Measurements from ENCODE around the gene NAV2.
A peak's percentile ranks its signal among the peaks of the same experiment; 100 is the strongest.

The NAV2 gene, protein sequence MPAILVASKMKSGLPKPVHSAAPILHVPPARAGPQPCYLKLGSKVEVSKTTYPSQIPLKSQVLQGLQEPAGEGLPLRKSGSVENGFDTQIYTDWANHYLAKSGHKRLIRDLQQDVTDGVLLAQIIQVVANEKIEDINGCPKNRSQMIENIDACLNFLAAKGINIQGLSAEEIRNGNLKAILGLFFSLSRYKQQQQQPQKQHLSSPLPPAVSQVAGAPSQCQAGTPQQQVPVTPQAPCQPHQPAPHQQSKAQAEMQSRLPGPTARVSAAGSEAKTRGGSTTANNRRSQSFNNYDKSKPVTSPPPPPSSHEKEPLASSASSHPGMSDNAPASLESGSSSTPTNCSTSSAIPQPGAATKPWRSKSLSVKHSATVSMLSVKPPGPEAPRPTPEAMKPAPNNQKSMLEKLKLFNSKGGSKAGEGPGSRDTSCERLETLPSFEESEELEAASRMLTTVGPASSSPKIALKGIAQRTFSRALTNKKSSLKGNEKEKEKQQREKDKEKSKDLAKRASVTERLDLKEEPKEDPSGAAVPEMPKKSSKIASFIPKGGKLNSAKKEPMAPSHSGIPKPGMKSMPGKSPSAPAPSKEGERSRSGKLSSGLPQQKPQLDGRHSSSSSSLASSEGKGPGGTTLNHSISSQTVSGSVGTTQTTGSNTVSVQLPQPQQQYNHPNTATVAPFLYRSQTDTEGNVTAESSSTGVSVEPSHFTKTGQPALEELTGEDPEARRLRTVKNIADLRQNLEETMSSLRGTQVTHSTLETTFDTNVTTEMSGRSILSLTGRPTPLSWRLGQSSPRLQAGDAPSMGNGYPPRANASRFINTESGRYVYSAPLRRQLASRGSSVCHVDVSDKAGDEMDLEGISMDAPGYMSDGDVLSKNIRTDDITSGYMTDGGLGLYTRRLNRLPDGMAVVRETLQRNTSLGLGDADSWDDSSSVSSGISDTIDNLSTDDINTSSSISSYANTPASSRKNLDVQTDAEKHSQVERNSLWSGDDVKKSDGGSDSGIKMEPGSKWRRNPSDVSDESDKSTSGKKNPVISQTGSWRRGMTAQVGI (N-terminal part only)

GRCh38 chr11:19712281-19713195, at the start of gene NAV2:
Gene NAV2 (plus strand): TSS chr11:19712837. CDS start chr11:19713696, 859 bp downstream.
- DNase-seq: peak; percentile 11 to 58 (median 28)

DNA sequence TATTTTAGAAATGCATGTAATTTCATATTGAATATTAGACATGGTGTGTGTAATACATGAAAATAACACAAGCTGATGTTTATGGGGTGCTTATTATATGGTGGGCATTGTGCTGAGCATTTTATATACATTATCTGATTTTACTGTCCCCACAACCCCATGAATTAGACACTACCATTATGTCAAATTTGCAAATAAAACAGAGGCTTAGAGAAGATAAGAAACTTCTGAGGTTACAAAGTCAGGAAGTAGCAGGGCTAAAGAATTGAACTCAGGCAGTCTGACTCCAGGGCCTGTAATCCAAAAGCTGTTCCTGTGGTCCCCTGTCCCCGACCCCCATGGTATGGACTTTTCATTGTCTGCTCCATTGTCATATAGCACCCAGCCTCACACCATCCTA, 49.4 kb upstream of the NAV2 start:
- DNase-seq: no peak

DNA sequence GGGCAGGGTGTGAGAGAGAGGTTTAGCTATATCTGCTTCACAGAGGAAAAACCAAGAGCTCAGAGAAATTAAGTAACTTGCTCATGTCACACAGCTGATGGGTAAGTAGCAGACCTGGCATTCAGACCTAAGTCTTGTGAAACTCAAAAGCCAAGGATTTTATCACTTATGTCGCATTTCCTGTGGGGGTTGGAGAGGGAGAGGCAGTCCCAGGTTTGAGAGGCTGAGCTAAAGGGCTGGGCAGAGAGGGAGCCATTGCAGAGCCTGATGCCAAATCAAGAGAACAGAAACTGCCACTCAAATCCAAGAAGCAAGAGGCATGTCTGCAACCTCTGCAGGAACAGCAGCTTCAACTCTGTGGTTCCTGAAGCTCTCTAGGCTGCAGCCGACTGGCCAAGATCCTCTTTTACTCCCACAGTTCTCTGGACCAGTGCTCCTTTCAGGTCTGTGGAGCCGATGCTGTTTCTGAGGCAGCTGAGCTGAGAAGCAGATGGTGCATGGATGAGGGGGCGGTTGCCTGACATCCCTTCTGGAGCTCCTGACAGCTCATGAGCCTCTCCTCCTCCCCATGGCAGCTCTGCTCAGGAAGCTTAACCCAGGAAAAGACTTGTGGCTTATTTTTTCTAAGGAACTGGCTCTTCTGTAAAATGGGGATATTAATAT, 47.6 kb upstream of the NAV2 start:
- no peak for DNase-seq

DNA sequence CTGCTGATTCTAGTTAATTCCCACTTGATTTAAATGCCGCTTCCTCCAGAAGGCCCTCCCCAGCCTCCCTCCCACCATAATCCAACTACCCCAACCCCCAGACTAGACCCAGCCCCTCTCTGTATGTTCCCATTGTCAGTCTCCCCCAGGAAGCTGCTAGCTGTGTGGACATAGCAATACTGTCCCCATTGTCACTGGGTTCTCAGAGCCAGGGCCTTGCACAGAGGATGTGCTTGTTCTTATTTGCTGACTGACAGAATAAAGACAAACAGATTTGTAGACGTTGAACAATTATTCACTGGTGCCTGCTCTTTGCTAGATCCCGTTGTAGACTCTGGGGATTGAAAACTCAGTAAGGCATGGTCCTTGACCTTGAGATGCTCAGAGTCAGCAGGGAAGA, 45.7 kb upstream of the NAV2 start:
- no peak for DNase-seq

- no peak for DNase-seq
These were observed 43.1 kb upstream of the NAV2 start for GRCh38 chr11:19669511-19669910.

GRCh38 chr11:19670030-19670791, 42.4 kb upstream of the NAV2 start:
- no peak for DNase-seq

DNA sequence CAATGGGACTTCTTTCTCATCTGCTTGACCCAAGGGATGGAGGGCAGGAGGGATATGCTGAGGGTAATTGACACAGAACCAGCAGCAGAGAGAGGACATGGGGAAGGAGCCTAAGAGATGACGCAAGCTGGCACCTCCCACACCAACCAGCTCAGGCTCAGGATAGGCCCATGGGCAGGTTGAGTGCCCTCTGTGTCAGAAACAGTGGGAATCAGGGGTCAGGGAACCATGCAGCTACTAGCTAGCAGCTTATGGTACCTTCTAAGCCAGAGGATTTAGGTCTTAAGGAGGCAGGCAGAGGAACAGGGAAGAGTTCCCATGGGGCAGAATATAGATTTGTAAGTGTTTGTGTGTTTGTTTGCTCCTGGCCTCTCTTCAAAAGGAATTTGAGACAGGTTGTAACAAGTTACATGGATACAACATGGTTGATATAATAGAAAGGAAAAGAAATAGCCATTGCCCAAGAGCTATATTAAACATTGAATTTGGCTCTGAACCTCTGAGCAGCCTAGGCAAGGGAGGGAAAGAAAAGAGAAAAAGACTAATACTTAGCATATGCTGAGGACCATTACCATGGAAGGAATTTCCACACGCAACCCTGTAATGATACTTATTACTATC, 39.9 kb upstream of the NAV2 start:
- DNase-seq: no peak

- DNase-seq: no peak
These were observed 38.5 kb upstream of the NAV2 start for GRCh38 chr11:19673924-19674729.

GRCh38 chr11:19674836-19675235, 37.8 kb upstream of the NAV2 start:
- no peak for DNase-seq

DNA sequence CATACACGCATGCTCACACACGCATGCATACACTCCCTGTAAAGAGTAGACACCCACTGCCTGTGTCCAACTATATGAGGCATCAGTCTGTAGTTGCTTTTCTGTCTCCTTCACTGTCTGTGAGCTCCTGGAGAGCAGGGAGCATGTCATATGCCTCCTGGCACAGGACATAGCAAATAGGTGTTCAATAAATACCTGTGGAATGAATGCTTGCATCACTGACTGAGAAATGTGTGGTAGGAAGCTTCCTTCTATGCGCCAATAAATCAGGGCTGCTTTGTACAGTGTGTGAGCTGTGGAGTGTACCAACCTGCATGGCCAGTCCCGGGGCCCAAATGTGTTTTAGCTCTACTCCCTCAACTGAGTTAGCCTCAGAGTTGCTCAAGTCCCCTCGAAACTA, 37.2 kb upstream of the NAV2 start:
- no peak for DNase-seq

- DNase-seq: no peak
These were observed 35.9 kb upstream of the NAV2 start for GRCh38 chr11:19676475-19677380.

DNA sequence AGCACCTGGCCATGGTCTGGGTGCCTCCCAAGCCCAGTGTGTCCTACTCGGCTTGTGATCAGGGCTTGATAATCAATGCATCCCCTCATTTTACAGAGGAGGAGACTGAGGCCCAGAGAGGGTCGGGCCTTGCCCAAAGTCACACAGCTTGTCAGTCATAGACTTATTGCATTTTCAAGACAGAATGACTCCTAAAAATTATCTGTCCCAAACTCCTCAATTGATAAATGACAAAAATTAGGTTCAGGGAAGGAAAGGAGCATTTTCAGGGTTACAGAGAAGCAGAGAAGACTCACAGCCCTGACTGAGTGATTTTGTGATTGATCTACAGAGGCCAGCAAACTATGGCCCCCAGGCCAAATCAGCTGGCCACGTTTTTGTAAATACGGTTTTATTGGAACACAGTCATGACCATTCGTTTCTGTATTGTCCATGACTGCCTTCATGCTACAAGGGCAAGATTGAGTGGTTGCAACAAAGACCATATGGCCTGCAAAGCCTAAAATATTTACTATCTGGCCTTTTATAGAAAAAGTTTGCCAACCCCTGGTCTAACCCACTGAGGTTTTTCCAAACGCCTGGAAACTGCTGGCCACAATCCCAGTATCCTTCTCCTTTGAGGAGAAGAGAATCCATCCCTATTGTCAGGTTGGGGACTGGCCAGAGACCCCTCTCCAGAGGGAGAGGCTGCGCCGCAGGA, 35.1 kb upstream of the NAV2 start:
- DNase-seq: no peak

DNA sequence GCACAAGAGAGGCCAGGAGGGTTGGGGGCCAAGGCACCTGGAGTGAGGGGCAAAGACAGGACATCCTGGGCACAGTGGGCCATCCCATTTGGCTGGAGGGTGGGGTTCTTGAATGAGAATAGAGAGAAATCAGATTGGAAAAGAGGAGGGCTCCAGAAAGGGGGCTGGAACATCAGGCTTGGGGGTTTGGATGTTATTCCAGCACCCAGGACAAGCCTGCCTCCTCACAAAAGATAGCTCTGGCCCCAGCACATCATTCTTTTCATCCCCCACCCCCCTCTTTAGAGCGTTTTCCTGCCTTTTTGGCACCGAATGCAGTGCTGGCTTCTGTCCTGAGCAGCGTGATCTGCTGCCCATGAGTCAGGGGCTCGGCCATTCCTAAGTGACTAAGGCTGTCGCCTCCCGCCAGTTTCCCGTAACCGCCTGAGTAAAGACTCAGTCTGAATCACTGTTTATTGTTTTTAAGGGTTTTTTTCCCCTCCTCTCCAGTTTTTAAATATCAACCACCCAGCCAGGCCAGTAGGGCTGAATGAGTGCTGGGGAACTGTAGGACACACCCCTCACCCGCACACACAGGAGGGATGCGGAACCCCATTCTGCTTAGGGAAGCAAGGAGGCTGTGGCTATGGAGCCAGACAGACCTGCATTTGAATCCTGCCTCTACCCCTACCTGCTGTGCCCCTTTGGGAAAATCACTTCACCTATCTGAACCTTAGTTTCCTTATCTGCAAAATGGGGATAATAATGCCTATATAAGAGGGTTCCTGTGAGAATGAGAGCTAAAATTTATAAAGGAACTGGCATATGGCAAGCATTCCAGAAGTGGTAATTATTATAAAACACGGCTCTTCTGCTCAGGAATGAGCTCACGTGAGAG, 32.4 kb upstream of the NAV2 start:
- no peak for DNase-seq

DNA sequence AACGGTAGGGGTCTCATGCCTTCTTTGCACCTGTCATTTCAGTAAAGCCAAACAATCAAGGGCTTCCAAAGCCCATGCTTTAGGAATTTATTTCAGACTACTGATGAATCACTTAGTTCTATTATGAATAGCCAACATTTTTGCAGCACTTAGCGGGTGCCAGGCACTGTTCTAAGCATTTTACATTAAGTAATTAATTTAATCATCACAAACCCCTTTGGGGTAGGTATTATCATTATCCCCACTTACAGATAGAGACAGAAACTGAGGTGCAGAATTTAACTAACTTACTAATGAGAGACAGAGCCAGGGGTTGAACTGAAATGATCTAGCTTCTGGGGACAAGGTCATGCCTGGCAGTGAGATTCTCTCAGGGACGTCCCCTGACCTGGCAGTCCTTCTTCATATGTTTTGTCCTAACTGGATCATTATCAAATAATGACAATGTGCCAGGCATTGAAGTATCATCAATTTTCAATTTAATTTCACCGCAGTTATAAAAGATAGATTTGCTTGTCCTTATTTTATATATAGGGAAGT, 31.7 kb upstream of the NAV2 start:
- no peak for DNase-seq

GRCh38 chr11:19683141-19683805, 29.4 kb upstream of the NAV2 start:
- DNase-seq: no peak

DNA sequence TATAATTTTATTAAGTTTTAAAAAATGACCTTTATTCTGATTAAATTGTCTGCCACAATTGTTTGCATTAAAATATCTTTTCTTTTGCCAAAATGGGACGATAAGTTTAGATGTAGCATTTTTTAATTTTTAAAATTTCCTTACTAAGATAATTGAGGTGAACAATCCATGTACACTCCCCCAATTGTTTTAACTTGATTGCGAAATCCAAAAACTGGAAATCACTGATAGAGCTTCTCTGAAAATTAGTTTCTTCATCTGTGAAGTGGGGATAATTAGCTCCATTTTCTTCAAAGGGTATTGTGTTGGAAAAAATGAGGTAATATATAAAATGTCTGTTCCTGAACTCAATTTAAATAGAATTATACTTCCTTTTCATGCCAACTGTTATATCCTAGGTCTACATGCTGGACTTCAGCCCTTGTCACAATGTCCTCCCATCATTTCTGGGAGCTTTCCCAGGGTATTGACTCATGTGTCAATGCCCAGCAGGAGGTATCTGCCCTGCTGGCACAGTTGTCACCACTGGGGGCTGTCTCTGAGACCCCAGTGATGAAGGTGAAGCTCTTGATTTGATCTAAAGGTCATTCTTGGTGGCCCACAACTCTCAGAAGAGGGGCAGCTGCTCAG, 28.7 kb upstream of the NAV2 start:
- DNase-seq: no peak

All from activated naive CD4-positive, alpha-beta T cell (primary cell).